Loucy (cell line): Measurements from ENCODE around the gene DUSP3.
A peak's percentile ranks its signal among the peaks of the same experiment; 100 is the strongest.

Experiments used
- H2AFZ ChIP-seq: fragments of 200-600 bp; sonication (generic); 2 replicates; pipeline ENCODE4 v1.6.0; 2016; ENCODE audit warnings: antibody characterized with exemption, mild to moderate bottlenecking, low read length, moderate library complexity
- H3F3A ChIP-seq: fragments of 200-600 bp; 2 replicates; pipeline ENCODE4 v1.6.0; 2016; ENCODE audit warnings: antibody characterized with exemption, low read depth, mild to moderate bottlenecking
- H3K27me3 ChIP-seq: fragments of 200-600 bp; sonication (generic); 2 replicates; pipeline ENCODE4 v1.6.1; 2014; ENCODE audit warnings: low read length, mild to moderate bottlenecking; ENCODE audit not compliant: insufficient read depth, poor library complexity, severe bottlenecking
- H3K36me3 ChIP-seq: fragments of 200-600 bp; sonication (generic); 2 replicates; pipeline ENCODE4 v1.6.1; 2016; ENCODE audit warnings: low read length; ENCODE audit not compliant: insufficient read depth
- H3K4me1 ChIP-seq: fragments of 200-600 bp; sonication (generic); 2 replicates; pipeline ENCODE4 v1.5.1; 2014; ENCODE audit warnings: low read length, mild to moderate bottlenecking; ENCODE audit not compliant: insufficient read depth, poor library complexity, severe bottlenecking
- H3K4me2 ChIP-seq: fragments of 200-600 bp; sonication (generic); 2 replicates; pipeline ENCODE4 v1.6.0; 2014; ENCODE audit warnings: antibody characterized with exemption, low read length, low read depth, mild to moderate bottlenecking; ENCODE audit not compliant: poor library complexity, severe bottlenecking
- H3K4me3 ChIP-seq: fragments of 200-600 bp; sonication (generic); 2 replicates; pipeline ENCODE4 v1.5.1; 2014; ENCODE audit warnings: low read length, mild to moderate bottlenecking, mixed read lengths; ENCODE audit not compliant: poor library complexity, severe bottlenecking
- H3K79me2 ChIP-seq: fragments of 200-600 bp; sonication (generic); 2 replicates; pipeline ENCODE4 v1.6.1; 2014; ENCODE audit warnings: low read length; ENCODE audit not compliant: insufficient read depth
- H3K9ac ChIP-seq: fragments of 200-600 bp; sonication (generic); 2 replicates; pipeline ENCODE4 v1.6.0; 2014; ENCODE audit warnings: mild to moderate bottlenecking, low read depth, low read length, moderate library complexity; ENCODE audit not compliant: poor library complexity, severe bottlenecking
- H3K9me2 ChIP-seq: fragments of 200-600 bp; sonication (generic); replicated peaks from 2 replicates; pipeline ENCODE4 v1.6.1; 2016; ENCODE audit warnings: low read depth, low read length, mixed read lengths
- H3K9me3 ChIP-seq: fragments of 200-600 bp; sonication (generic); 2 replicates; pipeline ENCODE4 v1.6.1; 2014; ENCODE audit warnings: mild to moderate bottlenecking, antibody characterized with exemption, low read length, low read depth; ENCODE audit not compliant: insufficient read depth
- H4K20me1 ChIP-seq: fragments of 200-600 bp; sonication (generic); 2 replicates; pipeline ENCODE4 v1.6.0; 2014; ENCODE audit warnings: antibody characterized with exemption, low read length, mild to moderate bottlenecking; ENCODE audit not compliant: insufficient read depth, poor library complexity, severe bottlenecking
- EZH2phosphoT487 ChIP-seq: fragments of 200-600 bp; IDR thresholded peaks from 2 replicates; pipeline ENCODE4 v1.6.1; 2018; ENCODE audit warnings: antibody characterized with exemption, mild to moderate bottlenecking, moderate library complexity, borderline replicate concordance
- TF ChIP-seq, protein P1 (sequence below): fragments of 200-600 bp; sonication (generic); conservative IDR thresholded peaks from 2 replicates; pipeline ENCODE4 v1.5.1; 2014; ENCODE audit warnings: mild to moderate bottlenecking, antibody characterized with exemption, low read length

The DUSP3 gene

DNA sequence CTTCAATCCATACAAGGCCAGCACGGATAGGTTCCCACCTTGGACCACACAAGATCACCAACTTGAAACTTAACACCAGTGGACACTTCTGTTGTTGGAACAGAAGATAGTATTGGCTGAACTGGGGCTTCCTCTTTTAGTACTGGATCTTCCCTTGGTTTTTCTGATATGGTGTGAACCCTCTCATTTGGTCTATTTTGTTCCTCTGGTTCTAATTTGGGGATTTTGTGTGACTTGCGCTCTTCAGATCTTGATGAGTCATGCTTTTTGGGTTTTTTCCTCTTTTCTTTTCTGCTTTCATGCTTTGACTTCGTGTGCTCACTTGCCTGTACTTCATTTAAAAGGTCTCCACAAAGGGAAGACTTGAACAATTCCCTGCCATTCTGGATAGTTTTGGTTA lies 59.2 kb downstream of the DUSP3 start:
- Histone ChIP-seq H3K4me3 (peak overlapping the region; percentile 74), H3K9me3 (no peaks in the 10 kb centered on the region), H3K27me3 (no peaks in the 10 kb centered on the region), H2AFZ (no peak overlapping the region), H3K4me2 (peak overlapping the region; percentile 75), H3F3A (no peaks in the 10 kb centered on the region), H3K4me1 (peaks cover 9% of the 10 kb centered on the region), H3K79me2 (no peaks in the 10 kb centered on the region), H4K20me1 (no peaks in the 10 kb centered on the region), H3K36me3 (no peaks in the 10 kb centered on the region), H3K9ac (no peak overlapping the region), H3K9me2 (no peaks in the 10 kb centered on the region)
- TF ChIP-seq EZH2phosphoT487 = no peak
- TF ChIP-seq, protein P1, sequence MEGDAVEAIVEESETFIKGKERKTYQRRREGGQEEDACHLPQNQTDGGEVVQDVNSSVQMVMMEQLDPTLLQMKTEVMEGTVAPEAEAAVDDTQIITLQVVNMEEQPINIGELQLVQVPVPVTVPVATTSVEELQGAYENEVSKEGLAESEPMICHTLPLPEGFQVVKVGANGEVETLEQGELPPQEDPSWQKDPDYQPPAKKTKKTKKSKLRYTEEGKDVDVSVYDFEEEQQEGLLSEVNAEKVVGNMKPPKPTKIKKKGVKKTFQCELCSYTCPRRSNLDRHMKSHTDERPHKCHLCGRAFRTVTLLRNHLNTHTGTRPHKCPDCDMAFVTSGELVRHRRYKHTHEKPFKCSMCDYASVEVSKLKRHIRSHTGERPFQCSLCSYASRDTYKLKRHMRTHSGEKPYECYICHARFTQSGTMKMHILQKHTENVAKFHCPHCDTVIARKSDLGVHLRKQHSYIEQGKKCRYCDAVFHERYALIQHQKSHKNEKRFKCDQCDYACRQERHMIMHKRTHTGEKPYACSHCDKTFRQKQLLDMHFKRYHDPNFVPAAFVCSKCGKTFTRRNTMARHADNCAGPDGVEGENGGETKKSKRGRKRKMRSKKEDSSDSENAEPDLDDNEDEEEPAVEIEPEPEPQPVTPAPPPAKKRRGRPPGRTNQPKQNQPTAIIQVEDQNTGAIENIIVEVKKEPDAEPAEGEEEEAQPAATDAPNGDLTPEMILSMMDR = no peak

DNA sequence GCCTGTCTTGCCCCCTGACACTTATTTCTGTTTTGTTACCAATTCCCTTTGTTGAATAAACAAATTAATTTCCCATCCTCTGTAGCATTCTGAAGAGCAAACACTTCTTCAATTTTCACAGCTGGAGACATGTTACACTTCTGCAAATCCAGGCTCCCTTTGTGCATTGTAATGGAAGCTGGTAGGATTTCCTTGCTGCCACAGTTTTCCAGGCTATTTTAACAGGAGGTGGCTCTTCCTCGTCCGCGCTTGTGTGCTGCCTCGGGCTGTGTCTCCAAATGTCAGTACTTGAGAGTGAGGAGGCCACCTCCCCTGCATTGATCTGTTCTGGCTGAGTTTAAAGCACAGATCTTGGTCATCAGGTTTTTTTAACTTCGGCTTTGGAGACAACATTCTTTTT lies 60.2 kb downstream of the DUSP3 start:
- no peak overlapping the region for H3K9ac ChIP-seq
- TF ChIP-seq, protein P1 = no peak
- TF ChIP-seq EZH2phosphoT487 = no peak
- no peak overlapping the region for H2AFZ ChIP-seq
- H3K9me2 ChIP-seq = no peaks in the 10 kb centered on the region
- no peak overlapping the region for H3K4me3 ChIP-seq
- H3K36me3 ChIP-seq = no peaks in the 10 kb centered on the region
- H3K9me3 ChIP-seq = no peaks in the 10 kb centered on the region
- H3K4me2 ChIP-seq = no peak overlapping the region
- H3K79me2 ChIP-seq = no peaks in the 10 kb centered on the region
- no peaks in the 10 kb centered on the region for H4K20me1 ChIP-seq
- H3K27me3 ChIP-seq = no peaks in the 10 kb centered on the region
- no peaks in the 10 kb centered on the region for H3F3A ChIP-seq
- peaks cover 19% of the 10 kb centered on the region for H3K4me1 ChIP-seq

DNA sequence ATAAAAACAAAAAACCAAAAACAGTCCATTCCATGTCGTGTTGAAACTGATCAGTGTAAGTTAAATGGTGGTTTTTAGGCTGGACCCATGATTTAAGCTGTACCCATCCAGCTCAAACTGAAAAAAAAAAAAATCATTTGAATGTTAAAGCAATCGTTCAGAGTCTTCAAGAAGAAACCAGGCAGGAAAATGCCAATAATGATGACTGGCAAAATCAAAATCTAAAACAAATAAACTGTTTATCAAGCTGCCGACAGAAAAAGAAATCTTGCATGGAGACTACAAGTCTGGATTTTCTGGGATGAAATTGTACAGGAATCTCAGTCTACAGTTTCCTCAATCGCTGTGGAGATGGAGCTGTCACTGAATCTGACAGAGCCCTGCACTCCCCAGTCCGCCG lies 60.9 kb downstream of the DUSP3 start:
- Histone ChIP-seq H3K4me3 (no peak overlapping the region), H3K27me3 (no peaks in the 10 kb centered on the region), H3F3A (no peaks in the 10 kb centered on the region), H3K79me2 (no peaks in the 10 kb centered on the region), H3K9me2 (no peaks in the 10 kb centered on the region), H4K20me1 (no peaks in the 10 kb centered on the region), H3K9me3 (no peaks in the 10 kb centered on the region), H3K4me2 (no peak overlapping the region), H3K9ac (no peak overlapping the region), H3K4me1 (peaks cover 23% of the 10 kb centered on the region), H2AFZ (no peak overlapping the region), H3K36me3 (no peaks in the 10 kb centered on the region)
- TF ChIP-seq, protein P1 = no peak
- TF ChIP-seq EZH2phosphoT487 = no peak
